B cell (primary cell): ENCODE data around the gene FCN1. TPM values are rescaled to one million over a fixed set of nuclear protein-coding genes. Genes with fewer than 3 reads are reported as not detected.

Source experiments
- ATAC-seq: fragments of 200-7000 bp; cut with Tn5 transposase; one replicate; pipeline ENCODE4 v1.10.0; 2021; ENCODE audit warnings: low read depth, mild to moderate bottlenecking, moderate number of reproducible peaks, moderate library complexity
- CTCF ChIA-PET: fragments of 350-600 bp; sonication (Branson Sonifier 250); formaldehyde crosslinking; loops from one replicate; lab custom pipeline; 2021; ENCODE audit warnings: antibody characterized with exemption, inconsistent platforms; lab: Charles Lee
- POLR2A ChIA-PET: fragments of 350-600 bp; sonication (Branson Sonifier 250); formaldehyde crosslinking; loops from one replicate; lab custom pipeline; 2021; ENCODE audit warnings: antibody characterized with exemption; lab: Charles Lee
- DNase-seq: peaks from one replicate; pipeline ENCODE4 v3.0.0; 2013
- H2AFZ ChIP-seq: 2 replicates; pipeline ENCODE4 v1.6.1; 2012; ENCODE audit warnings: mild to moderate bottlenecking, low read depth, low read length; ENCODE audit not compliant: insufficient read depth, poor library complexity, severe bottlenecking
- H3K27ac ChIP-seq, 2 donors: 1 replicate in 1 of 2; 2 replicates in 1 of 2; pipeline ENCODE4 v1.5.1; 2012 to 2013; ENCODE audit warnings: low read length in 2 of 2, mild to moderate bottlenecking in 2 of 2, moderate library complexity in 1 of 2
- H3K27me3 ChIP-seq, 4 experiments: fragments of 200-600 bp in 1 of 4; sonication (generic) in 1 of 4; replicated peaks in 1 of 4; 1 replicate in 2 of 4; 2 replicates in 2 of 4; pipeline versions ENCODE4 v1.6.1 to v1.7.0; 2013 to 2016; ENCODE audit warnings: low read length in 3 of 4, mild to moderate bottlenecking in 2 of 4, mixed read lengths in 1 of 4, moderate library complexity in 1 of 4; ENCODE audit not compliant: insufficient read depth in 4 of 4, control insufficient read depth in 3 of 4; ENCODE audit errors: control extremely low read depth in 1 of 4
- H3K36me3 ChIP-seq, 2 experiments: replicated peaks in 1 of 2; 1 replicate in 1 of 2; 2 replicates in 1 of 2; pipeline versions ENCODE4 v1.6.1 to v1.7.1; 2013; ENCODE audit warnings: low read length in 1 of 2; ENCODE audit not compliant: insufficient read depth in 2 of 2, control insufficient read depth in 1 of 2; ENCODE audit errors: control extremely low read depth in 1 of 2, extremely low read depth in 1 of 2
- H3K4me1 ChIP-seq, 2 donors: fragments of 200-600 bp in 1 of 2; sonication (generic) in 1 of 2; 1 replicate in 1 of 2; 2 replicates in 1 of 2; pipeline versions ENCODE4 v1.5.1 to v1.6.1; 2013 to 2017; ENCODE audit warnings: low read length in 2 of 2; ENCODE audit not compliant: control insufficient read depth in 2 of 2, insufficient read depth in 2 of 2
- H3K4me2 ChIP-seq: replicated peaks from 2 replicates; pipeline ENCODE3; 2012; ENCODE audit warnings: mild to moderate bottlenecking, low read depth, low read length; ENCODE audit not compliant: poor library complexity, severe bottlenecking
- H3K4me3 ChIP-seq, 5 experiments: fragments of 200-600 bp in 1 of 5; sonication (generic) in 1 of 5; 1 replicate in 3 of 5; 2 replicates in 2 of 5; pipeline versions ENCODE4 v1.5.1 to v1.7.0; 2011 to 2016; ENCODE audit warnings: low read length in 4 of 5, mild to moderate bottlenecking in 4 of 5, low read depth in 2 of 5, control low read depth in 1 of 5, moderate library complexity in 1 of 5; ENCODE audit not compliant: insufficient read depth in 1 of 5; ENCODE audit errors: control extremely low read depth in 1 of 5, extremely low read depth in 1 of 5
- H3K79me2 ChIP-seq: fragments of 200-600 bp; sonication (generic); one replicate; pipeline ENCODE4 v1.6.0; 2016; ENCODE audit warnings: low read length; ENCODE audit not compliant: control insufficient read depth, insufficient read depth
- H3K9ac ChIP-seq: fragments of 200-600 bp; sonication (generic); 2 replicates; pipeline ENCODE4 v1.6.1; 2017; ENCODE audit warnings: mild to moderate bottlenecking, low read length, moderate library complexity
- H3K9me3 ChIP-seq, 3 donors: one replicate each; pipeline versions ENCODE4 v1.6.1 to v1.7.1; 2013; ENCODE audit warnings: low read length in 2 of 3; ENCODE audit not compliant: control insufficient read depth in 2 of 3, insufficient read depth in 1 of 3; ENCODE audit errors: control extremely low read depth in 1 of 3
- H4K20me1 ChIP-seq: 2 replicates; pipeline ENCODE4 v1.6.0; 2012; ENCODE audit warnings: mild to moderate bottlenecking, low read length; ENCODE audit not compliant: insufficient read depth, control insufficient read depth, poor library complexity, severe bottlenecking
- H3K27ac Mint-ChIP-seq: one replicate; pipeline ENCODE4 v1.8.0; 2021; ENCODE audit warnings: mixed read lengths
- H3K27me3 Mint-ChIP-seq: one replicate; pipeline ENCODE4 v1.8.0; 2021; ENCODE audit warnings: mixed read lengths
- H3K4me1 Mint-ChIP-seq: one replicate; pipeline ENCODE4 v1.8.0; 2021; ENCODE audit warnings: mixed read lengths
- H3K4me3 Mint-ChIP-seq: one replicate; pipeline ENCODE4 v1.8.0; 2021; ENCODE audit warnings: mixed read lengths
- H3K9me3 Mint-ChIP-seq: one replicate; pipeline ENCODE4 v1.8.0; 2022; ENCODE audit warnings: mixed read lengths; ENCODE audit not compliant: insufficient read depth
- CTCF ChIP-seq: fragments of 200-600 bp; IDR thresholded peaks from one replicate; pipeline ENCODE4 v1.8.0; 2022; ENCODE audit warnings: antibody characterized with exemption, mild to moderate bottlenecking
- EZH2 ChIP-seq: IDR thresholded peaks from 2 replicates; pipeline ENCODE4 v1.6.1; 2012; ENCODE audit warnings: borderline replicate concordance, low read depth, mild to moderate bottlenecking, moderate library complexity, low read length; ENCODE audit not compliant: insufficient read depth, poor library complexity, severe bottlenecking
- WGBS: methylation state at CpG from one replicate; pipeline ENCODE4 v1.1.5; 2013; ENCODE audit warnings: missing lambda C conversion rate; ENCODE audit not compliant: insufficient coverage; 5-methylcytosine and 5-hydroxymethylcytosine counted together
- intact Hi-C: fragments of 100-400 bp; cut with micrococcal nuclease; formaldehyde crosslinking; loops from one replicate; pipeline ENCODE4 v1.10.0; 2022
- polyA plus RNA-seq: library from polyadenylated mRNA; depleted of rRNA; stranded (reverse); fragments of >200 nt; gene quantifications from 2 replicates; pipeline ENCODE4 v1.2.3, GENCODE V29; 2012
- total RNA-seq, 2 donors: library from RNA; stranded (reverse); fragments of 120-200 nt in 1 of 2; gene quantifications; 1 replicate in 1 of 2; 2 replicates in 1 of 2; pipeline versions ENCODE4 v1.2.3 to v1.2.4, GENCODE V29; 2013 to 2022

The FCN1 gene
- total and polyA plus RNA-seq, 2 donors (not counting 1 experiment from before 2014, with no cell fraction given): 2.2 to 20.6 TPM

GRCh38 chr9:134942788-134943184 lies 25.1 kb upstream of the FCN1 start:
- H2AFZ ChIP-seq: no peak overlapping the region
- ChIA-PET POLR2A (no interaction called here), CTCF (no interaction called here)
- H3K4me1 ChIP-seq: peaks cover 0 to under 1% of the 10 kb centered on the region in 2 donors
- no peak for DNase-seq
- no peak overlapping the region for H3K27ac ChIP-seq
- no peaks in the 10 kb centered on the region for H3K36me3 ChIP-seq
- no peak overlapping the region for H3K4me3 ChIP-seq
- Mint-ChIP-seq H3K27me3 (peaks cover 16% of the 10 kb centered on the region), H3K4me1 (no peaks in the 10 kb centered on the region), H3K4me3 (no peak overlapping the region), H3K27ac (no peak overlapping the region), H3K9me3 (no peaks in the 10 kb centered on the region)
- H4K20me1 ChIP-seq: no peaks in the 10 kb centered on the region
- H3K79me2 ChIP-seq: no peaks in the 10 kb centered on the region
- intact Hi-C loops: no loop called here
- TF ChIP-seq EZH2 (no peak), CTCF (no peak)
- 86% methylated on average over 8 of the region's 8 CpGs for WGBS
- H3K9me3 ChIP-seq: peaks cover 0 to 11% (median 0%) of the 10 kb centered on the region in 3 donors
- no peak overlapping the region for H3K4me2 ChIP-seq
- ATAC-seq: no peak
- H3K9ac ChIP-seq: no peak overlapping the region
- H3K27me3 ChIP-seq: peaks cover 0 to 4% (median 0%) of the 10 kb centered on the region in 4 experiments

- Histone ChIP-seq H3K4me1 (peaks cover 3 to 6% of the 10 kb centered on the region in 2 donors), H2AFZ (no peak overlapping the region), H3K4me2 (no peak overlapping the region), H3K27ac (no peak overlapping the region), H3K27me3 (peaks cover 0 to 4% (median 0%) of the 10 kb centered on the region in 4 experiments), H3K79me2 (no peaks in the 10 kb centered on the region), H3K9me3 (peaks cover 0 to 11% (median 0%) of the 10 kb centered on the region in 3 donors), H4K20me1 (no peaks in the 10 kb centered on the region), H3K4me3 (no peak overlapping the region), H3K36me3 (no peaks in the 10 kb centered on the region), H3K9ac (no peak overlapping the region)
- TF ChIP-seq CTCF: no peak
- TF ChIP-seq EZH2: no peak
- H3K27me3 Mint-ChIP-seq: peaks cover 16% of the 10 kb centered on the region
- H3K9me3 Mint-ChIP-seq: no peaks in the 10 kb centered on the region
- ATAC-seq (no peak), DNase-seq (no peak)
- no peak overlapping the region for H3K4me3 Mint-ChIP-seq
- no peak overlapping the region for H3K27ac Mint-ChIP-seq
- POLR2A ChIA-PET: no interaction called here
- peaks cover 5% of the 10 kb centered on the region for H3K4me1 Mint-ChIP-seq
- intact Hi-C loops: no loop called here
- CTCF ChIA-PET: no interaction called here
- WGBS: 85% methylated on average over 19 of the region's 27 CpGs
Observed at GRCh38 chr9:134942011-134942787, 24.5 kb upstream of the FCN1 start.
